Lower lobe of right lung (tissue), 2 donors: ENCODE measurements around the gene CEBPE. TPM values are rescaled to one million over a fixed set of nuclear protein-coding genes. Genes with fewer than 3 reads are reported as not detected.

Experiments used
- ATAC-seq, 2 donors: fragments of 200-7000 bp; cut with Tn5 transposase; one replicate each; pipeline ENCODE4 v1.9.1; 2020 to 2022; ENCODE audit warnings: mild to moderate bottlenecking in 2 of 2, moderate library complexity in 2 of 2
- DNase-seq: peaks from one replicate; pipeline ENCODE4 v3.0.0-alpha.2; 2020
- H3K27ac ChIP-seq: fragments of 200-600 bp; one replicate; pipeline ENCODE4 v1.8.0; 2022
- H3K27me3 ChIP-seq: fragments of 200-600 bp; one replicate; pipeline ENCODE4 v1.8.0; 2022; ENCODE audit warnings: low read depth
- H3K36me3 ChIP-seq: fragments of 200-600 bp; one replicate; pipeline ENCODE4 v1.8.0; 2022; ENCODE audit warnings: mild to moderate bottlenecking
- H3K4me1 ChIP-seq: fragments of 200-600 bp; one replicate; pipeline ENCODE4 v1.8.0; 2022
- H3K4me3 ChIP-seq: fragments of 200-600 bp; one replicate; pipeline ENCODE4 v1.8.0; 2022; ENCODE audit warnings: mild to moderate bottlenecking
- H3K9me3 ChIP-seq: fragments of 200-600 bp; one replicate; pipeline ENCODE4 v1.8.0; 2022
- intact Hi-C: fragments of 100-400 bp; cut with DNase I; formaldehyde crosslinking; loops from one replicate; pipeline ENCODE4 v1.11.0; 2022
- total RNA-seq: library from RNA; stranded (reverse); fragmentation: NEBNext Ultra II Directional; extraction: Animal tissue kit (Norgen Biotek cat#: 25700); gene quantifications from one replicate; pipeline ENCODE4 v1.2.1, GENCODE V29; 2021
- TF ChIP-seq, protein P1 (sequence below): fragments of 200-600 bp; IDR thresholded peaks from one replicate; pipeline ENCODE4 v1.8.0; 2022; ENCODE audit warnings: antibody characterized with exemption, mild to moderate bottlenecking
- donor health status: DM: no; HTN: yes; CAD: no; lungs with severe emphysema.

The CEBPE gene
- total RNA-seq, 1 donor from 2014 or later: 0.32 TPM

DNA sequence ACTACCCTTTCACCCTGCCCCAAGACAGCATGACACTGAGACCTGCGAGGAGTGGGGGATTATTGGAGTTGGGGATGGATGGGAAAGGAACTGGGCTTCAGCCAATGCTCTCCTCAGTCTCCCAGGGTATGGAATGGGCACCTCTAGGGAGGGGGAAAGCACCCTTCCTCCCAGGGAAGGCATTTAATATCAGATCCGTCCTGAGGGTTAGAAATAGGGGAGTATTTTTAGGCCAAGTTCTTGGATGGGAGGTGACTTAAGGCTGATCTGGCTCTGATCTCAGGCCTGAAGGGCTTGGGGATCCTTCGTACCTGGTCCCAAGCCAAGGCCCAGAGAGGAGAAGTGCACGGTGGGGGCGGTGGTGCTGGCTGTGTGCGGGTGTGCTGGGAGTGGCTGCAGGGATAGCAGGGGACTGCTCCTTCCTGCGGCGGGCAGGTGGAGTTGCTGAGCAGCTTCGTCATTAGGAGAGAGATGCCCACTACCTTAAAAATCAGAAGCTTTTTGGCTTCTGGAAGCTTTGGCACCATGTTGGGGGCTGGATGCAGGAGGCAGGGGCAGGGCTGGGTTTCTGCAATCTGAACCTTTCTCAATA, 7.0 kb upstream of the CEBPE start:
- DNase-seq: no peak
- TF ChIP-seq, protein P1, sequence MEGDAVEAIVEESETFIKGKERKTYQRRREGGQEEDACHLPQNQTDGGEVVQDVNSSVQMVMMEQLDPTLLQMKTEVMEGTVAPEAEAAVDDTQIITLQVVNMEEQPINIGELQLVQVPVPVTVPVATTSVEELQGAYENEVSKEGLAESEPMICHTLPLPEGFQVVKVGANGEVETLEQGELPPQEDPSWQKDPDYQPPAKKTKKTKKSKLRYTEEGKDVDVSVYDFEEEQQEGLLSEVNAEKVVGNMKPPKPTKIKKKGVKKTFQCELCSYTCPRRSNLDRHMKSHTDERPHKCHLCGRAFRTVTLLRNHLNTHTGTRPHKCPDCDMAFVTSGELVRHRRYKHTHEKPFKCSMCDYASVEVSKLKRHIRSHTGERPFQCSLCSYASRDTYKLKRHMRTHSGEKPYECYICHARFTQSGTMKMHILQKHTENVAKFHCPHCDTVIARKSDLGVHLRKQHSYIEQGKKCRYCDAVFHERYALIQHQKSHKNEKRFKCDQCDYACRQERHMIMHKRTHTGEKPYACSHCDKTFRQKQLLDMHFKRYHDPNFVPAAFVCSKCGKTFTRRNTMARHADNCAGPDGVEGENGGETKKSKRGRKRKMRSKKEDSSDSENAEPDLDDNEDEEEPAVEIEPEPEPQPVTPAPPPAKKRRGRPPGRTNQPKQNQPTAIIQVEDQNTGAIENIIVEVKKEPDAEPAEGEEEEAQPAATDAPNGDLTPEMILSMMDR: no peak
- Histone ChIP-seq H3K36me3 (peaks cover 24% of the 10 kb centered on the region), H3K4me3 (no peak overlapping the region), H3K4me1 (peaks cover 4% of the 10 kb centered on the region), H3K27me3 (no peaks in the 10 kb centered on the region), H3K9me3 (no peaks in the 10 kb centered on the region), H3K27ac (no peak overlapping the region)
- intact Hi-C loops: no loop called here
- peak; percentile 21 to 36 for ATAC-seq

DNA sequence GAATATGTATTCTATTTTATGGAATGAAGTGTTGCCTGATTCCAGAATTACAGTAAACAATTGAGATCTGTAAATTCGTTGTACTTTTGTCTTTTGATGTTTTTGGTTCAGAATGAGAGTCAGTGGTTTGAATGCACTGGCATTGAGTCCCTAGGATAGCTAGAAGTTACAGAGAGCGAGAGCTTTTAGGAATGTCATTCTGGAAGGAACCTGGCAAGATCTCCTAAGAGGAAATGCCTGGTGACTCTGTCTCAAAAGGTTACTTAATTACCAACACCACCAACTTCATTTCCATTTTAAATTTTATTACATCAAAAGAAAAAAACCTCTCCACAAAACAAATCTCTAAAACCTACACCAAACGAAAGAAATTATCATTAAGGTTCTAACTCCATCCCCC, 6.0 kb upstream of the CEBPE start:
- no peaks in the 10 kb centered on the region for H3K9me3 ChIP-seq
- H3K4me3 ChIP-seq: no peak overlapping the region
- H3K36me3 ChIP-seq: peaks cover 21% of the 10 kb centered on the region
- DNase-seq: no peak
- H3K4me1 ChIP-seq: peaks cover 6% of the 10 kb centered on the region
- no peaks in the 10 kb centered on the region for H3K27me3 ChIP-seq
- TF ChIP-seq, protein P1: no peak
- no peak for ATAC-seq
- no peak overlapping the region for H3K27ac ChIP-seq
- intact Hi-C loops: no loop called here

DNA sequence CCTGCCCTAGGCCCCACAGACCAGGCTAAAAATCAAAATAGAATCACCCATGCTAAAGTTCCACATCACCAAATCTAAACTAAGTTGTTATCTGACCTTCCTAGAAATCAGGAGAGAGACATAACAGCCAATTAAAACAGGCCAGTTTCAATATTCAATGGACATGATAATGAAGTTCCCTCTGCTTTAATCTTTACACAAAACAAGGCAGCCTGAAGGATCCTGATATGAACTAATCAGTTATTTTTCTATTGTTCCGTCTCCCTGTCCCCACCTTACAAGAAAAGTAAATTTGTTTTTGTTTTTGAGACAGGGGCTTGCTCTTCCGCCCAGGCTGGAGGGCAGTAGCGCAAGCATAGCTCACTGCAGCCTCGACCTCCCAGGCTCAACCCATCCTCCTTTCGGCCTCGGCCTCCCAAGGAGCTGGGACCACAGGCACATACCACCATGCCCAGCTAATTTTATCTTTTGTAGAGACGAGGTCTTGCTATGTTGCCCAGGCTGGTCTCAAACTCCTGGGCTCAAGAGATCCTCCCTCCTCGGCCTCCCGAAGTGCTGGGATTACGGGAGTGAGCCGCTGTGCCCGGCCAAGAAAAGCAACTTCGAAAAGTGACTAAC, 5.4 kb upstream of the CEBPE start:
- Histone ChIP-seq H3K27me3 (no peaks in the 10 kb centered on the region), H3K9me3 (no peaks in the 10 kb centered on the region), H3K4me3 (no peak overlapping the region), H3K27ac (no peak overlapping the region), H3K36me3 (peaks cover 16% of the 10 kb centered on the region), H3K4me1 (peaks cover 11% of the 10 kb centered on the region)
- intact Hi-C loops: loop anchor here (5.0 kb wide), 1 partner anchor 63 kb away; no protein-coding TSS in a partner anchor
- ATAC-seq: no peak
- TF ChIP-seq, protein P1: no peak
- DNase-seq: no peak

DNA sequence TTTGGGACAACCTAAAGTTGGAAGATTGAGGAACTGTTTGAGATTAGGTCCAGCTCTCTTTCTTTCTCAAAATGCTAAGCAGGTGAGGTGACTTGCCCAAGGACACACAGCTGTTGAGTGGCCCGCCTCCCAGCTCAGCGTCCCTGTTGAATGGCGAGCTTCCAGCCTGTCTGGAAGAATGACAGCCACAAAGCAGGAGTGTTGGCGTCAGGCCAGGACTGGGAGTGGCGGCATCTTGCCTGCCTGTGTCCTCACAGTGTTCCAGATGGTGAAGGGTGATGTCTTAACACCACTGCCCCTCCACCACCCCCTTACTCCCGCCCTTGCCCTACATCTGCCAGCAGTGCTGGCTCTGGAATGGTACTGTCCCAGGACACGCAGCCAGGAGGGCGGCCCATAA, 4.4 kb upstream of the CEBPE start:
- intact Hi-C loops: loop anchor here (5.0 kb wide), 1 partner anchor 64 kb away; no protein-coding TSS in a partner anchor
- TF ChIP-seq, protein P1: no peak
- peak in 1 of 2 donors; percentile 29 for ATAC-seq

DNA sequence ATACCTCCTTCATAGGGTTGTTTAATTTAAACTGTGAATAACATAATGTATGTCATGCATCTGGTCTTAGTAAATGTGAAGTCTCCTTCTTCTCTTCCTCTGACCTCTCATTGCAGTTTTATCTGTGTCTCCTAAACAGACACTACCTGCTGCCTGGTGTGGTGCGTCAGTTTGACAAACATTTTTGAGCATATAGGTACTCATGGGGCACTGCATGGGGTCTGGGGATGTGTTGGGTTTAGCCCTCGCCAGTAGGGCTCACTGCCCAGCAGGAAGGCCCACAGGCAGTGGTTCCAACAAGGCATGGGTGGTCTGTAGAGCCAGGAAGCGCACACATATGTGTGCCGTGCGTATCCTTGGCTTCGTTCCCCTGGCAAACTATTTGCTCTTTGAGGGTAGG, 3.0 kb upstream of the CEBPE start:
- peaks cover 13% of the 10 kb centered on the region for H3K4me1 ChIP-seq
- no peak for ATAC-seq

More for the DNA sequence above, 4.4 kb upstream of the CEBPE start:
- no peaks in the 10 kb centered on the region for H3K27me3 ChIP-seq
- peaks cover 13% of the 10 kb centered on the region for H3K4me1 ChIP-seq
- no peaks in the 10 kb centered on the region for H3K9me3 ChIP-seq
- no peak overlapping the region for H3K4me3 ChIP-seq
- peak; percentile 75 for DNase-seq
- no peak overlapping the region for H3K27ac ChIP-seq
- H3K36me3 ChIP-seq: peaks cover 8% of the 10 kb centered on the region

More for the DNA sequence above, 3.0 kb upstream of the CEBPE start:
- TF ChIP-seq, protein P1: no peak
- intact Hi-C loops: loop anchor here (5.0 kb wide), 1 partner anchor 65 kb away; no protein-coding TSS in a partner anchor
- H3K27me3 ChIP-seq: no peaks in the 10 kb centered on the region
- no peaks in the 10 kb centered on the region for H3K36me3 ChIP-seq
- no peak overlapping the region for H3K27ac ChIP-seq
- no peak for DNase-seq
- H3K4me3 ChIP-seq: no peak overlapping the region
- no peaks in the 10 kb centered on the region for H3K9me3 ChIP-seq
